ENCODE results near the gene SLC37A1.

SLC37A1 gene

DNA sequence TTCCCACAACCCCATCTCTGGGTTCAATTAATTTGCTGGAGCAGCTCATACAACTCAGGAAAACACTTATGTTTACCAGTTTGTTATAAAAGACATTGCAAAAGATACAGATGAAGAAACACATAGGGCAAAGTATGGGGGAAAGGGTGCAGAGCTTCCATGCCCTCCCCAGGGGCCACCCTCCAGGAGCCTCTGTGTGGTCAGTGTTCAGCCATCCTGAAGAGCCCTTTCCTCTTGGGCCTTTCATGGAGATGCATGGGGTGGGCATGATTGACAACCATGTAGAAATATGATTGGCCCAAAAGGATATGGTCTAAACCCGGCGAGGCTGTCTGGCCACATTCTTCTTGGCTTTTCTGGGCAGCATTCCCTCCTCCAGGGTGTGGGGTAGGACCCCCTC is 83.0 kb downstream of the SLC37A1 start:
- H3K27ac ChIP-seq (ENCODE audit: low read depth, low read length, severe bottlenecking), result no peak overlapping the region
- H3K4me1 ChIP-seq (ENCODE audit: control insufficient read depth, insufficient read depth, low read length, poor library complexity, severe bottlenecking), result no peaks in the 10 kb centered on the region
- 100% methylated on average over 1 to 2 of the region's 2 CpGs for whole genome bisulfite sequencing, 2 experiments (ENCODE audit: insufficient coverage in 2 of 2)
- no peak overlapping the region for H3K4me3 ChIP-seq (ENCODE audit: extremely low read depth, insufficient read depth, low read length, poor library complexity, severe bottlenecking)
- no peaks in the 10 kb centered on the region for H3K36me3 ChIP-seq (ENCODE audit: control insufficient read depth, insufficient read depth, low read length)
- H3K9me3 ChIP-seq (ENCODE audit: control insufficient read depth, low read length), result peaks cover 2% of the 10 kb centered on the region

DNA sequence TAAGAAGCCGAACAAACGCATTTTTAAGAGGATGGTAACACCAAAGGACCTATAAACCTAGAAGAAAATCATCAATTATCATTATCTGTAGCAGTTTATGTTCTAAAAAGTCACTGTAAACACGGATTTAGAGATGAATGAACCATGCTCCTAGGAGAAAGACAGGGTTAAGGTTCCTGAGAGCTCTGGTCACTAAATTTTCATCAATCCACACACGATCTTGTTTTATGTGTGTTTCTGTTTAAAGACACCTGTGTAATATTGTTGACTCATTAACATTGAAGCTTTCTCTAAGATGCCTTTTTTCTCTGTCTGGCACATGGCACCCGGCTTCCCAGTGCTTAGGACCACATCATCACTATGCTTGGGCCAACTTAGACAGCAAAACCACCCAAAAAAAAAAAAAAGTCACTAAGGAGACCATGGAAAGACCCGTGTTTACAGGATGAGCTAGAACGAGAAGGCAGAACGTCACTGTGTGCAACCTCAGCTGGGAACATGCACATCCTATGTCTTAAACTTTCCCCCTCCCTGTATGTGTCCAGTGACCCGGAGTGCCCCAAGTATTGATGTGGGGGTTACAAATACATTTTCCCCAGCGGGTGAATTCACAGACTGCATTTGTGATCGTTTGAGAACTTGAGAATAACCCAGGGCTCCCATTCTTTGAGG is 84.0 kb downstream of the SLC37A1 start:
- H3K27ac ChIP-seq (ENCODE audit: low read depth, low read length, severe bottlenecking), result no peak overlapping the region
- H3K4me3 ChIP-seq (ENCODE audit: extremely low read depth, insufficient read depth, low read length, poor library complexity, severe bottlenecking), result no peak overlapping the region
- H3K36me3 ChIP-seq (ENCODE audit: control insufficient read depth, insufficient read depth, low read length), result no peaks in the 10 kb centered on the region
- H3K4me1 ChIP-seq (ENCODE audit: control insufficient read depth, insufficient read depth, low read length, poor library complexity, severe bottlenecking), result no peaks in the 10 kb centered on the region
- WGBS, 2 experiments (ENCODE audit: insufficient coverage in 2 of 2), result 83 to 84% methylated on average over 7 of the region's 11 CpGs
- peaks cover 2% of the 10 kb centered on the region for H3K9me3 ChIP-seq (ENCODE audit: control insufficient read depth, low read length)

DNA sequence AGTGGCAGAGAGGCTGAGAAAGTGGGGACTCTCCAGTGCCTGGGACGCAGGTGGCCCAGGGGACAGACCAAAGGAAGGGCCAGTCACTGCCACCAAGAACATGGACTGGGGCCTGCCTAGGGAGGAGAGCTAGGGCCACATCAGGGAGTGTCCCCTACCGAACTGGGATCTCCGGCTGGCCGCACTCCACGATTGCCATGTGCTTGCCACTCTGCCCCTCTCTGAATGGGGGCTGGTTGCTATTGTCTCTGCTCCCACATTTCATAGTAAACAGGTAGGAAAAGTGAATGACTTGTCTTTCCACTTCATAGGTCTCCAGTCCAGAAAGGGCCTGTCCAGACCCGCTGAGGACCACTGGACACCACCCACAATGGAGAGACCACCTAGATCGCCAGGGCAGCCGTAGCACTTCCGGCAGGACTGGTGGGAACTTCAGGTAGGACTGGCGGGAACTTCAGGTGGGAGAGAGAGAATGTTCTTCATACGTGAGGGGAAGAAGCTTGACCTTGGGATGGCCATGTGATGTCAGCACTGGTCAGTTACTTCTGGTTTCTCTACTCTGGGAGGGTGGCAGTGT is 84.6 kb downstream of the SLC37A1 start:
- no peaks in the 10 kb centered on the region for H3K4me1 ChIP-seq (ENCODE audit: control insufficient read depth, insufficient read depth, low read length, poor library complexity, severe bottlenecking)
- peaks cover 2% of the 10 kb centered on the region for H3K9me3 ChIP-seq (ENCODE audit: control insufficient read depth, low read length)
- WGBS, 2 experiments (ENCODE audit: insufficient coverage in 2 of 2), result 96 to 98% methylated on average over 10 to 11 of the region's 11 CpGs
- no peak overlapping the region for H3K27ac ChIP-seq (ENCODE audit: low read depth, low read length, severe bottlenecking)
- no peak overlapping the region for H3K4me3 ChIP-seq (ENCODE audit: extremely low read depth, insufficient read depth, low read length, poor library complexity, severe bottlenecking)
- H3K36me3 ChIP-seq (ENCODE audit: control insufficient read depth, insufficient read depth, low read length), result no peaks in the 10 kb centered on the region

DNA sequence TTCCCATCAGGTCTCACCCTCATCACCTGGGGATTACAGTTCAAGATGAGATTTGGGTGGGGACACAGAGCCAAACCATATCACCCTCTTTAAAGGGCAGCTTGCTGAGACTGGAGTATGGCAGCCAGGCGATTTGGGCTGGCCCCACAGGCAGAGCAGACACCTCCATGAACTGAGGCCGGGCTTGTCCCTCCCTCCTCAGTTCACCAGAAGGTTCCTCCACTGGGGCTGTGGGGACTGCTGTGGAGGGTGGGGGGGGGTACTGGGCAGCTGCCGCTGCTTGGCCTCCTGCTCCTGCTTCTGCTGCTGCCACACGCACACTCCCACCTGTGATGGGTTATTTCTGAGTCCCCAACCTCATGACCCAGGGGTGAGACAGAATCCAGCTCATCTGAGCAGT is 85.8 kb downstream of the SLC37A1 start:
- Histone ChIP-seq H3K36me3 (ENCODE audit: control insufficient read depth, insufficient read depth, low read length) (no peaks in the 10 kb centered on the region), H3K4me3 (ENCODE audit: extremely low read depth, insufficient read depth, low read length, poor library complexity, severe bottlenecking) (no peak overlapping the region), H3K9me3 (ENCODE audit: control insufficient read depth, low read length) (peaks cover 2% of the 10 kb centered on the region), H3K27ac (ENCODE audit: low read depth, low read length, severe bottlenecking) (no peak overlapping the region), H3K4me1 (ENCODE audit: control insufficient read depth, insufficient read depth, low read length, poor library complexity, severe bottlenecking) (no peaks in the 10 kb centered on the region)
- 94 to 100% methylated on average over 1 to 2 of the region's 4 CpGs for WGBS, 2 experiments (ENCODE audit: insufficient coverage in 2 of 2)

DNA sequence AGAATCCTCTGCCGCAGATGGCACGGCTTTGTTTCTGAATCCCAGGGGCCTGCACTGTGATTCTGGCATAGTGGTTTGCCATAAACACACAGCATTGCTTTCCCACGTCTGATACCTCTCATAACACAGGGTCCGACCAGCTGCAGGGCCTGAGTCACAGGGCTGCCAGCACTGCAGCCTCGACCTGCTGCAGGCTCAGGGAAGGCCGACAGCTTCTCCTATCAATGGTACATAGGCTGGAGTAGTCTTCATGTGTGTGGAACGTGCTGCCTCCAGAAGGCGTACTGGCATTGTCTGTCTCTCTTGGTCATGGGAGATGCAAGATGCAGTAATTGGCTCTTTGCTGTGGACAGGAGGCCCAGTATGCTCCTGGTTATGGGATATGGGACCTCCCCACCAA is 86.3 kb downstream of the SLC37A1 start:
- no peaks in the 10 kb centered on the region for H3K4me1 ChIP-seq (ENCODE audit: control insufficient read depth, insufficient read depth, low read length, poor library complexity, severe bottlenecking)
- 90 to 93% methylated on average over 6 to 8 of the region's 8 CpGs for WGBS, 2 experiments (ENCODE audit: insufficient coverage in 2 of 2)
- no peak overlapping the region for H3K4me3 ChIP-seq (ENCODE audit: extremely low read depth, insufficient read depth, low read length, poor library complexity, severe bottlenecking)
- H3K36me3 ChIP-seq (ENCODE audit: control insufficient read depth, insufficient read depth, low read length), result no peaks in the 10 kb centered on the region
- H3K27ac ChIP-seq (ENCODE audit: low read depth, low read length, severe bottlenecking), result no peak overlapping the region
- H3K9me3 ChIP-seq (ENCODE audit: control insufficient read depth, low read length), result peaks cover 2% of the 10 kb centered on the region

DNA sequence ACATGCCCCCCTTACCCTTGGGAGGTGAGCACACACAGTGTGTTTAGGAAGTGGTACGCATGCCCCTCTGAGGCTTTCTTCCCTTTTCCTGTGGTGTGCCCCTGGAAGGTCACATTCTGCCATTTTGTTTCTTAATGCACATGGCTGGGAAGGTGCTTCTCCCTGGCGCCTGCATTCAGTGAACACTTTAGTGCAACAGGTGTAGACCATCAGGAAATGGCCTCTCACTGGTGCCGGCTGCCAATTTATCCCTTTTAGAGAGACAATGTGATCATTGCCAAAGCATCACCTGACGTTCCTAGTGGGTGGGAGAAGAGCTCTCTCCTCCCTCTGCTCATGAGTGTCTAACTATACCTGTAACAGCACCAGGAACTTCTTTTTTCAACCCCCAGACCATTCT is 88.0 kb downstream of the SLC37A1 start:
- H3K4me3 ChIP-seq (ENCODE audit: extremely low read depth, insufficient read depth, low read length, poor library complexity, severe bottlenecking), result no peak overlapping the region
- H3K9me3 ChIP-seq (ENCODE audit: control insufficient read depth, low read length), result peaks cover 10% of the 10 kb centered on the region
- WGBS, 2 experiments (ENCODE audit: insufficient coverage in 2 of 2), result 88 to 91% methylated on average over 4 of the region's 4 CpGs
- no peak overlapping the region for H3K27ac ChIP-seq (ENCODE audit: low read depth, low read length, severe bottlenecking)
- no peaks in the 10 kb centered on the region for H3K4me1 ChIP-seq (ENCODE audit: control insufficient read depth, insufficient read depth, low read length, poor library complexity, severe bottlenecking)
- H3K36me3 ChIP-seq (ENCODE audit: control insufficient read depth, insufficient read depth, low read length), result no peaks in the 10 kb centered on the region

DNA sequence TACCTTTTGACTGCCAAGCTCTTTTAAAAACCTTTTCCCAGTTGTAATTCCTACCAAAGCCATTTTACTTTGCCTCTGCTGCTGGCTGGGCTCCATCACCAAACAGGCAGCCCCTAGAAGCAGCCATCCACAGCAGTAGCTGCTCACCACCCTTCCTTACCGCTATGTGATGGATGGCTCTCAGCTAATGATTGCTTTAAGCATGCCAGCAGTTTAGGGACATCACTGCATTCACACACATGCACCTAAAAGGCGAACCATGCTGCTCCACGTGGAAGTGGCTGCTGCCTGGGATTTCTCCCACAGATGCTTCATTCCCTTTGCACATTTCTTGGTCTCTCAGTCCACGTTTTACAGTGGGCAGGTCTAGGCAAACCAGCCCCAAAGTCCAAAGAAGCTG is 93.5 kb downstream of the SLC37A1 start:
- H3K4me1 ChIP-seq (ENCODE audit: control insufficient read depth, insufficient read depth, low read length, poor library complexity, severe bottlenecking), result no peaks in the 10 kb centered on the region
- no peaks in the 10 kb centered on the region for H3K36me3 ChIP-seq (ENCODE audit: control insufficient read depth, insufficient read depth, low read length)
- H3K27ac ChIP-seq (ENCODE audit: low read depth, low read length, severe bottlenecking), result no peak overlapping the region
- H3K4me3 ChIP-seq (ENCODE audit: extremely low read depth, insufficient read depth, low read length, poor library complexity, severe bottlenecking), result no peak overlapping the region
- 77 to 80% methylated on average over 3 to 4 of the region's 4 CpGs for WGBS, 2 experiments (ENCODE audit: insufficient coverage in 2 of 2)
- peaks cover 10% of the 10 kb centered on the region for H3K9me3 ChIP-seq (ENCODE audit: control insufficient read depth, low read length)

DNA sequence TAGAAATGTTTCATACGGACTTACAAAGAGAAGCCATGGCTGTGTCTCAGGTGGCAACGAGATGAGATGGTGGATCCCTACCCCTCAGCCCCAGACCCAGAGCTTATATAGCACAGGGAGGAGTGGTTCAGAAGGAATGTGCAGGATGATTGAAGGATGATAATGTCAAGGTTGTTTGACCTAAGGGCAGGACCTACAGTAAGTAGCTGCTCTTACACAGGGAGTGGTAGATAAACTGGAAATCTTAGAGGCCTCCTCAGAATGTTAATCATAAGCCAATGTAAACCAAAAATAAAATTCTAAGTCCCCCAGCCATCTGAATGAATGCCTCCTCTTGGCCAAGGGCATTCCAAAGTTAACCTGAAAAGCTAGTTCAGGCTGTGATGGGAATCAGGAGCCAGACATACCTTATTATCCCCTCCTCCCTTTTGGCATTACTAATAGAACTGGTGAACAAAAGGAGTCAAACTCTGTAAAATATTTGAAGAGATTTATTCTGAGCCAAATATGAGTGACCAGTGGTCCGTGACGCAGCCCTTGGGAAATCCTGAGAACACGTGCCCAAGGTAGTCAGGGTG is 94.0 kb downstream of the SLC37A1 start:
- no peak overlapping the region for H3K27ac ChIP-seq (ENCODE audit: low read depth, low read length, severe bottlenecking)
- WGBS, 2 experiments (ENCODE audit: insufficient coverage in 2 of 2), result 71 to 100% methylated on average over 1 to 3 of the region's 5 CpGs
- H3K4me1 ChIP-seq (ENCODE audit: control insufficient read depth, insufficient read depth, low read length, poor library complexity, severe bottlenecking), result no peaks in the 10 kb centered on the region
- peaks cover 10% of the 10 kb centered on the region for H3K9me3 ChIP-seq (ENCODE audit: control insufficient read depth, low read length)
- no peaks in the 10 kb centered on the region for H3K36me3 ChIP-seq (ENCODE audit: control insufficient read depth, insufficient read depth, low read length)
- H3K4me3 ChIP-seq (ENCODE audit: extremely low read depth, insufficient read depth, low read length, poor library complexity, severe bottlenecking), result no peak overlapping the region

DNA sequence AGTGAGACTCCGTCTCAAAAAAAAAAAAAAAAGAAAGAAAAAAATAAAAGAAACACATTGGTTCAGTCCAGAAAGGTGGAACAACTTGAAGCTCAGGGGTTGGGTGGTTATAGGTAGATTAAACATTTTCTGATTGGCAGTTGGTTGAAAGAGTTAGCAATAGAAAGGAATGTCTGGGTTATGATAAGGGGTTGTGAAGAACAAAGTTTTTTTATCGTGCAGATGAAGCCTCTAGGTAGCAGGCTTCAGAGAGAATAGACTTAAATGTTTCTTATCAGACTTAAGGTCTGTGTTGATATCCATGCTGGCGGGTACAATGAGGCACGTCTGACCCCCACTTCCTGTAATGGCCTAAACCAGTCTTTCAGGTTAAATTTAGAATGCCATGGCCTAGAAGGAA is 94.8 kb downstream of the SLC37A1 start:
- H3K4me1 ChIP-seq (ENCODE audit: control insufficient read depth, insufficient read depth, low read length, poor library complexity, severe bottlenecking), result no peaks in the 10 kb centered on the region
- WGBS, 2 experiments (ENCODE audit: insufficient coverage in 2 of 2), result 96 to 100% methylated on average over 2 to 3 of the region's 4 CpGs
- peaks cover 10% of the 10 kb centered on the region for H3K9me3 ChIP-seq (ENCODE audit: control insufficient read depth, low read length)
- H3K27ac ChIP-seq (ENCODE audit: low read depth, low read length, severe bottlenecking), result no peak overlapping the region
- H3K4me3 ChIP-seq (ENCODE audit: extremely low read depth, insufficient read depth, low read length, poor library complexity, severe bottlenecking), result no peak overlapping the region
- H3K36me3 ChIP-seq (ENCODE audit: control insufficient read depth, insufficient read depth, low read length), result no peaks in the 10 kb centered on the region

DNA sequence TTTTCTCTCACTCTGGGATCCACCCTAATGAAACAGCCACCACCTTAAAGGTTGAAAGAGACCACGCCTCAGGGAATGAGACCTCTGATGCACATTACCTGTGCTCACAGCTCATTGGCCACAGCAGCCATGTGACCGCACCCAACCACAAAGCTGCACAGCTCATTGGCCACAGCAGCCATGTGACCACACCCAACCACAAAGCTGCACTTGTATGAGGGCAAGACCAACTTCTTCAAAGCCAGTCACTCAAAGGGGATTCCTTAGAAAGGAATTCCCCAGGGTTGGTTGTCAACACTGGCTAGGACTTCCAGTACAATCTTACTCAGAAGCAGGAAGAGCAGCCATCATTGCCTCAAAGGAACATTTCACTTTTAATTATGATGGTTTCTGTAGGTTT is 96.2 kb downstream of the SLC37A1 start:
- Histone ChIP-seq H3K4me3 (ENCODE audit: extremely low read depth, insufficient read depth, low read length, poor library complexity, severe bottlenecking) (no peak overlapping the region), H3K4me1 (ENCODE audit: control insufficient read depth, insufficient read depth, low read length, poor library complexity, severe bottlenecking) (no peaks in the 10 kb centered on the region), H3K27ac (ENCODE audit: low read depth, low read length, severe bottlenecking) (no peak overlapping the region), H3K9me3 (ENCODE audit: control insufficient read depth, low read length) (peaks cover 10% of the 10 kb centered on the region), H3K36me3 (ENCODE audit: control insufficient read depth, insufficient read depth, low read length) (no peaks in the 10 kb centered on the region)
- 95 to 100% methylated on average over 1 to 2 of the region's 2 CpGs for WGBS, 2 experiments (ENCODE audit: insufficient coverage in 2 of 2)

DNA sequence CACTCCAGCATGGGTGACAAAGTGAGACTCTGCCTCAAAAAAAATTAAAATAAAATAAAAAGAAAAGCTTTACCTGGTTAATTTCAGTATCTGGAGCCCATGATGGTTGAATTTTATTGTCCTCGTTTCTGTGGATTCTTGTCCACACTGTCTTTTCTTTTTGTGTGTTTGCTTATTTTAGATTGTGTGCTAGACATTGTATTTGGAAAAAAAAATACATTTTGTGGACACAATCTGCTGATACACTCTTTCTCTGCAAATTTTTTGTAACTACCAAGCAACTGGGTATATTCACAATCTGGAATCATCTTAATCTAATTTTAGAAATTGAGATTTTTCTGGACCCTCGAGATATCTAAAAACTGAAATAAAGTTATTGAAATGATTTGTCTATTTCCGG is 98.2 kb downstream of the SLC37A1 start:
- WGBS, 2 experiments (ENCODE audit: insufficient coverage in 2 of 2), result 57% methylated on average over 1 of the region's 3 CpGs; no CpG with 5 or more reads in 1 of the 2 experiments
- H3K27ac ChIP-seq (ENCODE audit: low read depth, low read length, severe bottlenecking), result no peak overlapping the region
- H3K9me3 ChIP-seq (ENCODE audit: control insufficient read depth, low read length), result no peaks in the 10 kb centered on the region
- H3K4me1 ChIP-seq (ENCODE audit: control insufficient read depth, insufficient read depth, low read length, poor library complexity, severe bottlenecking), result no peaks in the 10 kb centered on the region
- H3K36me3 ChIP-seq (ENCODE audit: control insufficient read depth, insufficient read depth, low read length), result no peaks in the 10 kb centered on the region
- H3K4me3 ChIP-seq (ENCODE audit: extremely low read depth, insufficient read depth, low read length, poor library complexity, severe bottlenecking), result no peak overlapping the region
